ENCODE results near the gene TFAP2A.

TFAP2A gene

GRCh38 chr6:10398446-10399218 lies 16.2 kb downstream of the TFAP2A start:
- DNase-seq: no peak

DNA sequence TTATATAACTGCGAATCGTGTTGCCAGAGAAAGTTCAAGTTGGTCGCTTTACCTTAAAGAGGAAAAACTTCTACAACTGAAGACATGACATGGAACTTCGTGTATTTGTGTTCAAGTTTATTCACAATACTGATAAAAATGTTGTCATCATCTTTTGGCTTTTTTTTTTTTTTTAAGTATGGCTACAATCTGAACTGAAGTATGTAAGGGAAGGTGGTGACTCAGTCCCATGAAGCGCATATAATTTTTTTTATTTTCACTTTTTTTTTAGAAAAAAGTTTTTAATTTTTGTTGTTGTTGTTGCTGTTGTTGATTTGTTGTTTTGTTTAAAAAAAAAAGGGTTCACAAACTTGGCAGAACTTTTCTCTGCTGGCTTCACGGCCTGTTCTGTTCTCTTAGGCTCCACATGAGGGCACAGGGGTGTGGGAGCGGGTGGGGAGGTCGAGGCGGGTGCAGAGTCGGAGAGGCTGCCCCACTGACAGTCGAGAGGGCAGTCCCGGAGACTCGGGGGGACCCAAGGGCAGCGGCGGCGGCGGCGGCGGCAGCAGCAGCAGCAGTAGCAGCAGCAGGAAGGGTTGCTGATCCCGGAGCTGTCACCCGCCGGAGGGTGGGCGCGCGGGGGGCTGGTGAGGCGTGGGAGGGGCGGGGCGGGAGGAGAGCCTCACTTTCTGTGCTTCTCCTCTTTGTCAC lies 17.0 kb downstream of the TFAP2A start:
- DNase-seq: no peak

- no peak for DNase-seq
These were observed 18.1 kb downstream of the TFAP2A start for GRCh38 chr6:10396785-10397184.

- DNase-seq: no peak
These were observed 18.9 kb downstream of the TFAP2A start for GRCh38 chr6:10395704-10396546.

GRCh38 chr6:10395171-10395703 lies 19.6 kb downstream of the TFAP2A start:
- no peak for DNase-seq

DNA sequence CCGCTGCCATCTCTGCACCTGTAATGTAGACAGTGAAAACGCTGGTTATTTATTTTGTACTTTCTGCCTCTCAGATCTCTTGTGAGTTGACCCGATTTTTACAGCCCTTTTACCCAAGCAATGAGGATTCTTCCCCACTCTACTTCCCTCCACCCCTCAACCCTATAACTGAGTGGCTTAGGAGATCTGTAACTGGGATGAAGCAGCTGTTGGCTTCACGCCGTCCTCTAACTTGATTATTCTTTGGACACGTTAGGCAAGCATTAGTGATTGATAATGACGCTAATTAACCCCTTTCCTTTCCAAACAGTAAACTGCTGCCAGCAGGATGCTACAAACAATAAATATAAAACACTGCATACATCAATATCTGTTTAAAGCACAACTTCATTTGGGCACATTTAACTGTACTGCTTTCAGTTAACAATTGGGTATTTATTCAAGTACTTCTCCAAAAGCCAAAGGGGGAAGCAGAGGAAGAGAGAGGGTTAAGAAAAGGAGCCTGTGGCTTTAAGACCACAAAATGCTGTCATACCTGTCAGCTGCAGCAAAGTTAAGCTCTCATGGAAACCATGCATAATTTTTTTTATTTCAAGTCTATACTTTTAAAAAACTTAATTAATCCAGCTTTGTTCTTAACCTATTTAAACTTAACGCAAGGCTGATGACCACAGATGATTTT lies 21.2 kb downstream of the TFAP2A start:
- no peak for DNase-seq

- no peak for DNase-seq
These were observed 23.1 kb downstream of the TFAP2A start for GRCh38 chr6:10391799-10392198.

DNA sequence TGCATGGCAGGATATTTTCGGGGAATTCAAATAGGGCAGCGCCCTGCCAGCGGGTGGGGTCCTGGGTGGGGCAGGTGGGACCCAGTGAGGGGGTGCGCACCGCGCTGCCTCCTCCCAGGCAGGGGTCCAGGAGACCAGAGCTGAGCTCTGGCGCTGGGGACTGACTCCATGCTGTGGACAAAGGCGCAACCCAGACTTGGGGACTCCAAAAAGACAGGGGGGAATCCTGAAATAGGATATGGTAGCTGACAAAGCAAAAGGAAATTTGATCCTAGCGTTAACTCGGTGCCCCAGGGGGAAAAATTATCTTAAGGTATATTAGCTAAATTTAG lies 23.6 kb downstream of the TFAP2A start:
- DNase-seq: no peak

- DNase-seq: no peak
These were observed 24.2 kb downstream of the TFAP2A start for GRCh38 chr6:10390495-10391298.

DNA sequence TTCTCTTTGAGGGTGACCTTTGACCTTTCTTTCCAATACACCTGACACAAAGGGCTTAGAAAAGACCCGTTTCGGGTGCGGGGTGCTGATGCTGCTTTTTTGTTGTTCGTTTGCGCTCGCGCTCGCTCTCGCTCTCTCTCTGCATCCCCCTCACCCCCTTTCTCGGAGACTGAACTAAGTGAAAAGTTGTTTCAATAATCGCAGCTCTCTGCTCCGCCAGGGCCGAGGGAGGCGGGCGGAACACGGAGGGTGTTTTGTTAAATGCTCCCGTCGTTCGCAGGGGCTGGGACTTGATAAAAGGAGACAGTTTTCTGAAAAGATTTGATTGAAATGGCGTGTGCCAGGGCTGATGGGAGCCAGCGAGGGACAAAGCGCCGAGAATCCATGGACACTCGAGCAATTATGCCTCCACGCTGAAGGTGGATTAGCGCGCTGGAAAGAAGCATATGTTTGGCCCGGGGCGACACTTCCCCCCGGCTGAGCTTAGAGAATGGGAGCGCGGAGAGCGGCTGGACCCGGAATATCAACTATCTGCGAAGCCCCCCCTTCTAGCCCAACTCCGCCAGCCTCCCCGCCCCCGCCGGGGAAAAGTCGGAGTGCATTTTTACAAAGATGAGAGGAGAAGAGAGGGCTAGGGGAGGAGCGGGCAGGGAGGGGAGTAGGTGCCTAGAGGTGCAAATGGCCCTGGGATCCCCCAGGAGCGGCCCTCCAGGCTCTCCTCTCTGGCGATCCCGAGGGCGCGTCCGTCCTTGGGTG lies 25.0 kb downstream of the TFAP2A start:
- no peak for DNase-seq

- DNase-seq: no peak
These were observed 27.9 kb downstream of the TFAP2A start for GRCh38 chr6:10386756-10387654.

GRCh38 chr6:10386220-10386619 lies 28.7 kb downstream of the TFAP2A start:
- no peak for DNase-seq

GRCh38 chr6:10385524-10386132 lies 29.2 kb downstream of the TFAP2A start:
- no peak for DNase-seq

DNA sequence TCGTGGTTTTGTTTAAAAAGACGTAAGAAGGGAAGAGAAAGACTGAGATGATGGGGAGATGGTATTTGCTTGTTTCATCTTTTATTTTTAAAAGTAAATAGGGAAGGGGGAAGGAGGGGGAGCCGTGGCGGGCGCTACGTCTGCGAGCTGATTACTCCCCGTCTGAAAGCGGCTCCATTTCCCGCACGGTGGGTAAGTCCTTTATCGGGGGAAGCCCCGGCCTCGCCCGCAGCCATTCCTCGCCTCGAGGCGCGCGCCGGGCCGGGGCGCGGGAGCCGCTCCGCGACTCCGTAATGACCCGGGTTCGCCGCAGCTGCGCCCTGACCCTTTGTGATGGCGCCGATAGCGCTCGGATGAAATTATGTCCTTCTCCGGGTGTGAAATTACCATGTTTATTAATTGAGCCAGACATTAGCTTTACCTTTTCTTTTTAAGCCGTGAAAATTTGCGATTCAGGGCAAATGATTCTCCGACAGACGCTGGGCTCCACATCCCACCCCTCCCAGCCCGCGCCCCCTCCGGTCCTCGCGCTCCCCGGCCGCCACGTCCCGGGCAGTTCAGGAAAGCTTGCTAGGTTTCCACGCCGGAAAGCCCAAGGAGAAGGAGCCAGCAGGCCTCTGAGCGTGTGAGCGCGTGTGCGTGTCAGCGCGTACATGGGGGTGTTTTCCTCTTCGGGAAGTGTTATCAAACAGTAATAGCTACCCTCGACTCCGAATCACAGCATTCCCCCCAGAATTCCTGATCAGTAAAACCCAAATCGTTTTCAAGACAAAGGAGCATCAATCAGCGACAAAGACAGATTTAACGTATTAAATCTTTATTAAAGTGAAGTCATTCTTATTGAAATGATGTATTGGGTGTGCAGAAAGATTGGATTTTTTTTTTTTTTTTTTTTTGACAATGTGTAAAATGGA lies 30.0 kb downstream of the TFAP2A start:
- DNase-seq: no peak

GRCh38 chr6:10384091-10384609 lies 30.7 kb downstream of the TFAP2A start:
- no peak for DNase-seq

- DNase-seq: no peak
These were observed 31.4 kb downstream of the TFAP2A start for GRCh38 chr6:10383331-10384090.

DNA sequence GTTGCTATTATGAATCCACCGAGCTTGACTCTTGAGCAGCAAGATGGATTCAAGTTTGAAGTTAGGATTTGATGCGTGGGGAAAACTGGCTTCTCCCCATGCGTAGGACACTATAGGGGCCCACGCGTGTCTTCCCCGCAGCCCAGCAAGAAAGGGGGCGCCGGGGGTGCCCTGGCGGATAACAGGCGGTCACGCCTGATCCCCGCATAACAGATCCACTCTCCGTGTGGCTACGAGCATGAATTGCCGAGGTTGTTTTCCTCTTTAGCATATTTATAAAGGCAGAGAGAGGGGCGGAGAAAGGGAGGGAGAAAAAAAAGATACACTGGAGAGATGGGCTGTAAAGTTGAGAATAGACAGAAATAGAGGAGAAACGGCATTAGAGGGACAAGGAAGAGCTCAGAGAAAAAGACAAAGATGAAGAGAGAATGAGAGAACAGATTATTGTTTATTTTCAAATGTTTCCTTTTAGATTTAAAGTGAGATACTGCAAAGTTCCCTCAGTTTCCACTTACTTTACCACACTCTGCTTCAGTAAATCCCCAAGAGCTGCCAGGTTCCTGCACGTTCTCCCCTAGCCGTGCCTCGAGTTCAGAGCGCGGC lies 32.0 kb downstream of the TFAP2A start:
- DNase-seq: no peak
